Measurements from ENCODE around the gene TTC27. TPM values are rescaled to one million over a fixed set of nuclear protein-coding genes. Genes with fewer than 3 reads are reported as not detected.

Gene TTC27
- total and polyA plus RNA-seq, 3 experiments from 2014 or later = 22.1 to 41.7 (median 40.9) TPM

GRCh38 chr2:32678825-32679224, 51.0 kb downstream of the TTC27 start:
- Histone ChIP-seq H3K27ac (ENCODE audit: low read depth, low read length) (no peak overlapping the region), H3K4me1 (ENCODE audit: insufficient read depth, low read length) (no peaks in the 10 kb centered on the region), H3K36me3 (ENCODE audit: insufficient read depth, low read length) (peaks cover 12% of the 10 kb centered on the region), H3K27me3 (ENCODE audit: insufficient read depth, low read length, poor library complexity, severe bottlenecking) (no peaks in the 10 kb centered on the region), H3K4me3 (ENCODE audit: low read length) (no peak overlapping the region), H3K9me3 (ENCODE audit: low read length) (no peaks in the 10 kb centered on the region)
- Mint-ChIP-seq H3K9me3 (no peaks in the 10 kb centered on the region), H3K4me1 (peaks cover 0 to 4% (median 0%) of the 10 kb centered on the region in 3 donors), H3K4me3 (no peak overlapping the region), H3K27ac (peak overlapping the region in 1 of 8 donors; percentile 70), H3K36me3 (peaks cover 13 to 64% (median 19%) of the 10 kb centered on the region in 3 donors), H3K27me3 (no peaks in the 10 kb centered on the region)
- DNase-seq = no peak
- POLR2A ChIA-PET = no interaction called here
- CTCF ChIA-PET = interaction anchor here (1.1 kb wide), 1 partner anchor 24 kb away, joined by 3 read pairs; no protein-coding TSS in a partner anchor

GRCh38 chr2:32680942-32681341, 53.1 kb downstream of the TTC27 start:
- Mint-ChIP-seq H3K4me3 (no peak overlapping the region), H3K27me3 (no peaks in the 10 kb centered on the region)
- POLR2A ChIA-PET = no interaction called here

GRCh38 chr2:32683520-32684086, 55.8 kb downstream of the TTC27 start:
- DNase-seq = no peak
- Histone ChIP-seq H3K4me3 (ENCODE audit: low read length) (no peak overlapping the region), H3K4me1 (ENCODE audit: insufficient read depth, low read length) (no peaks in the 10 kb centered on the region), H3K27ac (ENCODE audit: low read depth, low read length) (no peak overlapping the region), H3K9me3 (ENCODE audit: low read length) (no peaks in the 10 kb centered on the region), H3K27me3 (ENCODE audit: insufficient read depth, low read length, poor library complexity, severe bottlenecking) (no peaks in the 10 kb centered on the region), H3K36me3 (ENCODE audit: insufficient read depth, low read length) (peaks cover 5% of the 10 kb centered on the region)
- Mint-ChIP-seq H3K4me3 (no peak overlapping the region), H3K9me3 (no peaks in the 10 kb centered on the region), H3K27me3 (no peaks in the 10 kb centered on the region), H3K36me3 (peaks cover 21 to 64% (median 34%) of the 10 kb centered on the region in 3 donors), H3K27ac (no peak overlapping the region), H3K4me1 (peaks cover 0 to 4% (median 0%) of the 10 kb centered on the region in 3 donors)
- ChIA-PET CTCF (no interaction called here), POLR2A (no interaction called here)

More at GRCh38 chr2:32680942-32681341, 53.1 kb downstream of the TTC27 start:
- peaks cover 0 to 4% (median 0%) of the 10 kb centered on the region in 3 donors for H3K4me1 Mint-ChIP-seq
- H3K27ac ChIP-seq (ENCODE audit: low read depth, low read length) = no peak overlapping the region
- H3K27me3 ChIP-seq (ENCODE audit: insufficient read depth, low read length, poor library complexity, severe bottlenecking) = no peaks in the 10 kb centered on the region
- no peak overlapping the region for H3K4me3 ChIP-seq (ENCODE audit: low read length)
- no peaks in the 10 kb centered on the region for H3K4me1 ChIP-seq (ENCODE audit: insufficient read depth, low read length)
- H3K36me3 Mint-ChIP-seq = peaks cover 13 to 58% (median 28%) of the 10 kb centered on the region in 3 donors
- DNase-seq = no peak
- H3K27ac Mint-ChIP-seq = peak overlapping the region in 2 of 8 donors; percentile 9 to 23
- H3K9me3 Mint-ChIP-seq = no peaks in the 10 kb centered on the region
- H3K36me3 ChIP-seq (ENCODE audit: insufficient read depth, low read length) = peaks cover 5% of the 10 kb centered on the region
- CTCF ChIA-PET = no interaction called here
- H3K9me3 ChIP-seq (ENCODE audit: low read length) = no peaks in the 10 kb centered on the region

DNA sequence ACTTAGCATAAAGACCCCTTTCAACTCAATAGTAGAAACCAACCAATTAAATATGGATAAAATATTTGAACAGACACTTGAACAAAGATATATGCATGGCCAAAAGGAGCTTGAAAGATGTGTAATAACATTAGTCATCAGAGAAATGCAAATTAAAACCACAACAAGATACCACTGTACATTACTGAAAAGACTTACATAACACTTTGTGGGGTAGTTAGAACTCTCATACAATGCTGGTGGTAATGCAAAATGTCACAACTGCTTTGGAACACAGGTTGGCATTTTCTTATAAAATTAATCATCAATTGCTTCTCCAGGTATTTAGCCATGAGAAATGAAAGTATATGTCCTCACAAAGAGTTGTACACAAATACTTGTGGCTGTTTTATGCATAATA, 60.7 kb downstream of the TTC27 start:
- Mint-ChIP-seq H3K4me3 (no peak overlapping the region), H3K36me3 (peaks cover 15 to 40% (median 18%) of the 10 kb centered on the region in 3 donors), H3K4me1 (no peaks in the 10 kb centered on the region), H3K9me3 (no peaks in the 10 kb centered on the region), H3K27me3 (no peaks in the 10 kb centered on the region), H3K27ac (no peak overlapping the region)
- H3K27me3 ChIP-seq (ENCODE audit: insufficient read depth, low read length, poor library complexity, severe bottlenecking) = no peaks in the 10 kb centered on the region
- H3K27ac ChIP-seq (ENCODE audit: low read depth, low read length) = no peak overlapping the region
- POLR2A ChIA-PET = no interaction called here
- H3K4me3 ChIP-seq (ENCODE audit: low read length) = no peak overlapping the region
- no peak for DNase-seq
- CTCF ChIA-PET = no interaction called here
- no peaks in the 10 kb centered on the region for H3K36me3 ChIP-seq (ENCODE audit: insufficient read depth, low read length)
- H3K4me1 ChIP-seq (ENCODE audit: insufficient read depth, low read length) = no peaks in the 10 kb centered on the region
- H3K9me3 ChIP-seq (ENCODE audit: low read length) = no peaks in the 10 kb centered on the region

DNA sequence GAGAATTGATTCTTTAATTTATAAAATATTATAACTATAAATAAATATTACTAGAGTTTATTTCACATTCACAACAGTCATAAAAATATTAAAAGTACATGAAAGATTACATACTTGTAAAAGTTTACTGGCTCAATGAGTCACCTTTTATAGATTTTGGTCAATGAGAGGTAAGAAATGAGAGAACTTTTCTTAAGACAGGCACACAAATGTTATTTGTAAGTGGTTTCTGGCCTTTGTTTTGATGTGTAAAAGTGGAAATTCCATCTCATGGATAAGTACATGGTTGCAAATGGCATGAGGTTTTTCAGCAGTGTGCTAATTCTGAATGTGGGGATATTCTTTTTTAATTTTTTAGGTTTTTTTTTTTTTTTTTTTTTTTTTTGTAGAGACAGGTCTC, 63.8 kb downstream of the TTC27 start:
- no peak overlapping the region for H3K4me3 ChIP-seq (ENCODE audit: low read length)
- Mint-ChIP-seq H3K27ac (no peak overlapping the region), H3K4me3 (no peak overlapping the region), H3K27me3 (no peaks in the 10 kb centered on the region), H3K4me1 (no peaks in the 10 kb centered on the region), H3K9me3 (no peaks in the 10 kb centered on the region), H3K36me3 (peaks cover 6 to 25% (median 12%) of the 10 kb centered on the region in 3 donors)
- ChIA-PET POLR2A (no interaction called here), CTCF (no interaction called here)
- H3K9me3 ChIP-seq (ENCODE audit: low read length) = no peaks in the 10 kb centered on the region
- H3K27ac ChIP-seq (ENCODE audit: low read depth, low read length) = no peak overlapping the region
- no peaks in the 10 kb centered on the region for H3K36me3 ChIP-seq (ENCODE audit: insufficient read depth, low read length)
- no peaks in the 10 kb centered on the region for H3K4me1 ChIP-seq (ENCODE audit: insufficient read depth, low read length)
- no peaks in the 10 kb centered on the region for H3K27me3 ChIP-seq (ENCODE audit: insufficient read depth, low read length, poor library complexity, severe bottlenecking)
- DNase-seq = no peak

- CTCF ChIA-PET = no interaction called here
- POLR2A ChIA-PET = no interaction called here
- H3K4me3 ChIP-seq (ENCODE audit: low read length) = no peak overlapping the region
Observed at GRCh38 chr2:32696439-32696838, 68.6 kb downstream of the TTC27 start.

DNA sequence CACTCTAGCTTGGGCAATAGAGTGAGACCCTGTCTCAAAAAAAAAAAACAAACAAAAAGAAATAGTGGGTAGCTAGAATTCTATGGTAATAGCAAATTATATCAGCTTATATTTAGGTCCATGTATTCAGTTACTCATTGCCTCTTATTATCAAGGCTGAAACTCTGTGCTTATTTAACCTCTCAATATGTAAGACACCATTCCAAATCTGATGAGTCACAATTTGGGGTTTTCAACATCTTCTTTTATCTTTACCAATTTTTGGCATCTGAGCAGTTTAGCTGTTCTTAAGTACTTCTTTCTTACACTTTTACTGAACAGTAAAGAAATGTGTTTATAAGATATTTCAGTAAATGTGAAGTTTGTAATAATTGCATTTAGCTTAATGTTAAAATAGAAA, 69.3 kb downstream of the TTC27 start:
- POLR2A ChIA-PET = no interaction called here
- H3K4me3 ChIP-seq (ENCODE audit: low read length) = no peak overlapping the region
- no peaks in the 10 kb centered on the region for H3K36me3 ChIP-seq (ENCODE audit: insufficient read depth, low read length)
- no peaks in the 10 kb centered on the region for H3K9me3 ChIP-seq (ENCODE audit: low read length)
- H3K27me3 ChIP-seq (ENCODE audit: insufficient read depth, low read length, poor library complexity, severe bottlenecking) = no peaks in the 10 kb centered on the region
- H3K27ac Mint-ChIP-seq = no peak overlapping the region
- H3K36me3 Mint-ChIP-seq = peaks cover 3 to 29% (median 8%) of the 10 kb centered on the region in 3 donors
- H3K4me1 ChIP-seq (ENCODE audit: insufficient read depth, low read length) = no peaks in the 10 kb centered on the region
- H3K27ac ChIP-seq (ENCODE audit: low read depth, low read length) = no peak overlapping the region
- H3K4me3 Mint-ChIP-seq = no peak overlapping the region
- no peak for DNase-seq
- no peaks in the 10 kb centered on the region for H3K27me3 Mint-ChIP-seq
- peaks cover 9 to 14% (median 10%) of the 10 kb centered on the region in 3 donors for H3K4me1 Mint-ChIP-seq
- H3K9me3 Mint-ChIP-seq = no peaks in the 10 kb centered on the region
- CTCF ChIA-PET = no interaction called here

More at GRCh38 chr2:32696439-32696838, 68.6 kb downstream of the TTC27 start:
- DNase-seq = no peak
- Mint-ChIP-seq H3K4me3 (no peak overlapping the region), H3K27me3 (no peaks in the 10 kb centered on the region), H3K27ac (peak overlapping the region in 1 of 8 donors; percentile 60), H3K4me1 (peaks cover 5 to 6% (median 5%) of the 10 kb centered on the region in 3 donors), H3K9me3 (no peaks in the 10 kb centered on the region), H3K36me3 (peaks cover 3 to 26% (median 8%) of the 10 kb centered on the region in 3 donors)
- Histone ChIP-seq H3K36me3 (ENCODE audit: insufficient read depth, low read length) (no peaks in the 10 kb centered on the region), H3K27ac (ENCODE audit: low read depth, low read length) (no peak overlapping the region), H3K4me1 (ENCODE audit: insufficient read depth, low read length) (no peaks in the 10 kb centered on the region), H3K27me3 (ENCODE audit: insufficient read depth, low read length, poor library complexity, severe bottlenecking) (no peaks in the 10 kb centered on the region), H3K9me3 (ENCODE audit: low read length) (no peaks in the 10 kb centered on the region)

- Mint-ChIP-seq H3K27me3 (no peaks in the 10 kb centered on the region), H3K9me3 (no peaks in the 10 kb centered on the region), H3K4me1 (peaks cover 10 to 18% (median 12%) of the 10 kb centered on the region in 3 donors), H3K36me3 (peaks cover 7 to 42% (median 20%) of the 10 kb centered on the region in 3 donors), H3K4me3 (no peak overlapping the region), H3K27ac (peak overlapping the region in 1 of 8 donors; percentile 7)
- Histone ChIP-seq H3K4me1 (ENCODE audit: insufficient read depth, low read length) (no peaks in the 10 kb centered on the region), H3K9me3 (ENCODE audit: low read length) (no peaks in the 10 kb centered on the region), H3K27me3 (ENCODE audit: insufficient read depth, low read length, poor library complexity, severe bottlenecking) (no peaks in the 10 kb centered on the region), H3K36me3 (ENCODE audit: insufficient read depth, low read length) (no peaks in the 10 kb centered on the region), H3K27ac (ENCODE audit: low read depth, low read length) (no peak overlapping the region), H3K4me3 (ENCODE audit: low read length) (no peak overlapping the region)
- no peak for DNase-seq
- ChIA-PET POLR2A (no interaction called here), CTCF (no interaction called here)
Observed at GRCh38 chr2:32699151-32699550, 71.3 kb downstream of the TTC27 start.

All from CD8-positive, alpha-beta memory T cell (primary cell).